IMR-90 (cell line): ENCODE measurements around the gene ZG16. TPM values are rescaled to one million over a fixed set of nuclear protein-coding genes. Genes with fewer than 3 reads are reported as not detected.

Experiments used
- ATAC-seq: fragments of 200-7000 bp; cut with Tn5 transposase; 2 replicates; pipeline ENCODE4 v1.9.1; 2020; ENCODE audit warnings: low read depth, mild to moderate bottlenecking, moderate library complexity
- BruUV-seq: library from RNA; stranded (reverse); fragments of 400-500 nt; replicated peaks from 2 replicates; lab custom pipeline; 2021; lab: Mats Ljungman, UMichigan
- CTCF ChIA-PET: fragments of 300-600 bp; formaldehyde crosslinking; extraction: SDS; loops from one replicate; lab custom pipeline; 2021; ENCODE audit warnings: antibody characterized with exemption; lab: Yijun Ruan, JAX
- POLR2A ChIA-PET: fragments of 300-600 bp; sonication (Branson Sonifier 250); formaldehyde crosslinking; loops from one replicate; lab custom pipeline; 2022; ENCODE audit warnings: antibody characterized with exemption; ENCODE audit not compliant: unreplicated experiment; lab: Charles Lee
- DNase-seq: peaks from one replicate; pipeline ENCODE4 v3.0.0; 2013
- H2AFZ ChIP-seq: replicated peaks from 2 replicates; pipeline ENCODE3; 2013; ENCODE audit warnings: low read length, mild to moderate bottlenecking; ENCODE audit not compliant: poor library complexity
- H2AK5ac ChIP-seq: 2 replicates; pipeline ENCODE4 v1.6.1; 2013; ENCODE audit warnings: low read depth, low read length, inconsistent platforms
- H2AK9ac ChIP-seq: replicated peaks from 2 replicates; pipeline ENCODE3; 2013; ENCODE audit warnings: mild to moderate bottlenecking, low read depth, low read length, moderate library complexity; ENCODE audit not compliant: poor library complexity
- H2BK120ac ChIP-seq: 2 replicates; pipeline ENCODE4 v1.6.1; 2013; ENCODE audit warnings: low read depth, low read length, inconsistent platforms
- H2BK15ac ChIP-seq: 3 replicates; pipeline ENCODE4 v1.6.1; 2013; ENCODE audit warnings: low read depth, low read length, inconsistent platforms
- H2BK20ac ChIP-seq: 2 replicates; pipeline ENCODE4 v1.6.1; 2013; ENCODE audit warnings: low read depth, mild to moderate bottlenecking, inconsistent platforms, low read length, moderate library complexity
- H2BK5ac ChIP-seq: 2 replicates; pipeline ENCODE4 v1.6.1; 2013; ENCODE audit warnings: mild to moderate bottlenecking, low read depth, low read length, inconsistent platforms; ENCODE audit not compliant: poor library complexity, severe bottlenecking
- H3K14ac ChIP-seq: replicated peaks from 2 replicates; pipeline ENCODE4 v1.6.1; 2013; ENCODE audit warnings: low read depth, low read length, inconsistent platforms
- H3K18ac ChIP-seq: 2 replicates; pipeline ENCODE4 v1.6.1; 2013; ENCODE audit warnings: low read depth, low read length, control low read depth
- H3K23ac ChIP-seq: 2 replicates; pipeline ENCODE4 v1.6.1; 2013; ENCODE audit warnings: low read depth, low read length, inconsistent platforms
- H3K27ac ChIP-seq: 2 replicates; pipeline ENCODE4 v1.5.1; 2013; ENCODE audit warnings: mild to moderate bottlenecking, control low read depth, low read length; ENCODE audit not compliant: insufficient read depth
- H3K27me3 ChIP-seq: 2 replicates; pipeline ENCODE4 v1.6.1; 2013; ENCODE audit warnings: low read length; ENCODE audit not compliant: control insufficient read depth, insufficient read depth
- H3K36me3 ChIP-seq: 2 replicates; pipeline ENCODE4 v1.6.1; 2013; ENCODE audit warnings: low read length, mixed read lengths; ENCODE audit not compliant: control insufficient read depth, insufficient read depth
- H3K4ac ChIP-seq: 2 replicates; pipeline ENCODE4 v1.6.1; 2013; ENCODE audit warnings: low read depth, low read length, inconsistent platforms
- H3K4me1 ChIP-seq: 2 replicates; pipeline ENCODE4 v1.6.1; 2013; ENCODE audit warnings: low read length, mixed read lengths; ENCODE audit not compliant: control insufficient read depth, insufficient read depth
- H3K4me2 ChIP-seq: 2 replicates; pipeline ENCODE4 v1.6.1; 2013; ENCODE audit warnings: low read depth, mild to moderate bottlenecking, control low read depth, low read length, moderate library complexity
- H3K4me3 ChIP-seq: 2 replicates; pipeline ENCODE4 v1.5.1; 2013; ENCODE audit warnings: low read depth, mild to moderate bottlenecking, control low read depth, low read length, moderate library complexity; ENCODE audit not compliant: insufficient read depth
- H3K56ac ChIP-seq: 2 replicates; pipeline ENCODE4 v1.6.1; 2013; ENCODE audit warnings: low read length, inconsistent platforms; ENCODE audit not compliant: insufficient read depth; ENCODE audit errors: extremely low read depth
- H3K79me1 ChIP-seq, 2 experiments: 2 replicates each; pipeline ENCODE4 v1.6.1; 2013; ENCODE audit warnings: low read length in 2 of 2, inconsistent platforms in 1 of 2, low read depth in 1 of 2
- H3K9ac ChIP-seq: 2 replicates; pipeline ENCODE4 v1.6.1; 2013; ENCODE audit warnings: low read depth, low read length, control low read depth
- H3K9me1 ChIP-seq: 2 replicates; pipeline ENCODE4 v1.6.1; 2013; ENCODE audit warnings: low read length, inconsistent platforms; ENCODE audit not compliant: insufficient read depth
- H3K9me3 ChIP-seq: 2 replicates; pipeline ENCODE4 v1.6.1; 2013; ENCODE audit warnings: low read length; ENCODE audit not compliant: control insufficient read depth, insufficient read depth
- H4K20me1 ChIP-seq: 2 replicates; pipeline ENCODE4 v1.6.1; 2013; ENCODE audit warnings: low read length, inconsistent platforms; ENCODE audit not compliant: insufficient read depth
- H4K5ac ChIP-seq: 2 replicates; pipeline ENCODE4 v1.6.1; 2013; ENCODE audit warnings: mild to moderate bottlenecking, low read depth, low read length, control low read depth
- H4K8ac ChIP-seq, 2 experiments: 2 replicates each; pipeline ENCODE4 v1.6.1; 2013; ENCODE audit warnings: low read depth in 2 of 2, low read length in 2 of 2, control low read depth in 1 of 2, inconsistent platforms in 1 of 2
- H4K91ac ChIP-seq: 2 replicates; pipeline ENCODE4 v1.6.1; 2013; ENCODE audit warnings: low read depth, low read length, inconsistent platforms; ENCODE audit not compliant: insufficient read depth
- CEBPB ChIP-seq: IDR thresholded peaks from 2 replicates; pipeline ENCODE4 v1.6.1; 2012; ENCODE audit warnings: low read depth, low read length, improper control_type of control experiment
- NFE2L2 ChIP-seq: fragments of 150-350 bp; IDR thresholded peaks from 2 replicates; pipeline ENCODE4 v1.6.1; 2016; ENCODE audit warnings: low read depth, mild to moderate bottlenecking, low read length
- WGBS, 2 experiments: methylation state at CpG; one replicate each; pipeline versions ENCODE4 v1.1.5 to v1.1.7; 2013; ENCODE audit warnings: missing lambda C conversion rate in 2 of 2; ENCODE audit not compliant: insufficient read length in 1 of 2; ENCODE audit errors: extremely low coverage in 2 of 2; 5-methylcytosine and 5-hydroxymethylcytosine counted together
- dilution Hi-C: fragments of 300-500 bp; cut with HindIII; formaldehyde crosslinking; loops from one replicate; pipeline ENCODE4 v1.14.3; 2018; ENCODE audit warnings: low sequenced_read_pairs; ENCODE audit not compliant: unreplicated experiment
- in situ Hi-C: fragments of 300-500 bp; cut with MboI; formaldehyde crosslinking; loops from 3 replicates; pipeline ENCODE4 v1.14.3; 2019; ENCODE audit warnings: low sequenced_read_pairs, inconsistent platforms, mixed read lengths
- intact Hi-C: fragments of 100-400 bp; cut with micrococcal nuclease; formaldehyde crosslinking; loops from 2 replicates; pipeline ENCODE4 v1.10.0; 2022
- polyA plus RNA-seq, 3 experiments: library from polyadenylated mRNA; depleted of rRNA; stranded (reverse); fragments of >200 nt; gene quantifications; 2 replicates each; pipeline ENCODE4 v1.2.3, GENCODE V29; 2012; ENCODE audit warnings: low replicate concordance in 1 of 3
- total RNA-seq: library from RNA; depleted of rRNA; stranded (reverse); fragments of >200 nt; gene quantifications from 2 replicates; pipeline ENCODE4 v1.2.3, GENCODE V29; 2012
- TF ChIP-seq, protein P1 (sequence below): conservative IDR thresholded peaks from 2 replicates; pipeline ENCODE4 v1.5.1; 2012; ENCODE audit warnings: mild to moderate bottlenecking, low read depth, low read length, improper control_type of control experiment

The ZG16 gene
- total and polyA plus RNA-seq, 2 of the 4 experiments (the other 2 are of a cell fraction): not detected

DNA sequence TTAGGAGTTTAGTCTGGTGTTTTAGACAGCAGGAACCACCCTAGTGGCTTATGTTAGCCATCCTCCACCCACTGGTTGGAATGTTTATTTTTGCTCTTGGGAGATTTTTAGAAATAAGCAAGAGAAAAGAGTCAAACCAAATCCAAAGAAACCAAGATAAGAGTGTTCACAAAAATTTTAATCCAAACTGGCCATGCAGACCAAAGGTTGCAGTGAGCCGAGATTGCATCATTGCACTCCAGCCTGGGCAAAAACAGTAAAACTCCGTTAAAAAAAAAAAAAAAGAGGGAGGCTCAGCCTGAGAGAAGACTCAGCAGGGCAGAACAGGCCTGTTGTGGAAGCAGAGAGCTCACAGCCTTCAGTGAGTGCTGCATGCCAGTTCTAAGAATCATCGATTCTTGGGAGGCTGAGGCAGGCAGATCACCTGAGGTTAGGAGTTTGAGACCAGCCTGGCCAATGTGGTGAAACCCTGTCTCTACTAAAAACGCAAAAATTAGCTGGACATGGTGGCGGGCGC lies 20.0 kb upstream of the ZG16 start:
- ChIA-PET POLR2A (no interaction called here), CTCF (interaction anchor here (0.6 to 1.1 kb wide), 3 partner anchors 28 to 84 kb away, joined by 3 to 8 read pairs (median 3); no protein-coding TSS in a partner anchor)
- Histone ChIP-seq H4K8ac (peak overlapping the region in 1 of 2 experiments; percentile 20; a peak in 1 of 4 replicates), H3K4ac (peak overlapping the region; percentile 4; the same call in 1 of the 2 replicates), H3K4me1 (no peaks in the 10 kb centered on the region; the same call in 1 of the 2 replicates), H3K18ac (no peak overlapping the region), H3K79me1 (no peaks in the 10 kb centered on the region), H3K27me3 (peaks cover 1% of the 10 kb centered on the region), H2BK5ac (no peak overlapping the region), H3K4me3 (no peak overlapping the region), H3K14ac (no peak overlapping the region), H4K20me1 (no peaks in the 10 kb centered on the region), H3K23ac (no peak overlapping the region), H2AK9ac (no peak overlapping the region), H3K56ac (no peak overlapping the region), H2BK20ac (no peak overlapping the region), H3K9ac (no peak overlapping the region), H2BK120ac (no peak overlapping the region), H2BK15ac (no peak overlapping the region), H4K91ac (no peak overlapping the region), H3K4me2 (no peak overlapping the region), H2AK5ac (no peak overlapping the region), H3K36me3 (no peaks in the 10 kb centered on the region), H3K9me1 (no peaks in the 10 kb centered on the region), H3K27ac (peak overlapping the region; percentile 23; the same call in 1 of the 2 replicates), H3K9me3 (no peaks in the 10 kb centered on the region), H4K5ac (no peak overlapping the region; the same call in 1 of the 2 replicates), H2AFZ (no peak overlapping the region)
- TF ChIP-seq CEBPB (peak; percentile 94), NFE2L2 (no peak)
- TF ChIP-seq, protein P1, sequence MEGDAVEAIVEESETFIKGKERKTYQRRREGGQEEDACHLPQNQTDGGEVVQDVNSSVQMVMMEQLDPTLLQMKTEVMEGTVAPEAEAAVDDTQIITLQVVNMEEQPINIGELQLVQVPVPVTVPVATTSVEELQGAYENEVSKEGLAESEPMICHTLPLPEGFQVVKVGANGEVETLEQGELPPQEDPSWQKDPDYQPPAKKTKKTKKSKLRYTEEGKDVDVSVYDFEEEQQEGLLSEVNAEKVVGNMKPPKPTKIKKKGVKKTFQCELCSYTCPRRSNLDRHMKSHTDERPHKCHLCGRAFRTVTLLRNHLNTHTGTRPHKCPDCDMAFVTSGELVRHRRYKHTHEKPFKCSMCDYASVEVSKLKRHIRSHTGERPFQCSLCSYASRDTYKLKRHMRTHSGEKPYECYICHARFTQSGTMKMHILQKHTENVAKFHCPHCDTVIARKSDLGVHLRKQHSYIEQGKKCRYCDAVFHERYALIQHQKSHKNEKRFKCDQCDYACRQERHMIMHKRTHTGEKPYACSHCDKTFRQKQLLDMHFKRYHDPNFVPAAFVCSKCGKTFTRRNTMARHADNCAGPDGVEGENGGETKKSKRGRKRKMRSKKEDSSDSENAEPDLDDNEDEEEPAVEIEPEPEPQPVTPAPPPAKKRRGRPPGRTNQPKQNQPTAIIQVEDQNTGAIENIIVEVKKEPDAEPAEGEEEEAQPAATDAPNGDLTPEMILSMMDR: peak; percentile 38
- in situ Hi-C loops: no loop called here
- DNase-seq: peak; percentile 77
- ATAC-seq: peak; percentile 89
- dilution Hi-C loops: no loop called here
- 50% methylated on average over 2 of the region's 6 CpGs; no CpG with 5 or more reads in 1 of the 2 experiments for WGBS, 2 experiments
- BruUV-seq: no TSS peak
- intact Hi-C loops: no loop called here
